GM12878 (cell line): ENCODE measurements around the gene PROX2.

Experiments used
- NRF1 ChIP-seq: conservative IDR thresholded peaks from 2 replicates; pipeline ENCODE4 v1.6.1; 2011; ENCODE audit warnings: mild to moderate bottlenecking, low read depth, low read length, improper control_type of control experiment
- TF ChIP-seq, protein P1 (sequence below): IDR thresholded peaks from 2 replicates; pipeline ENCODE4 v1.6.1; 2011; ENCODE audit warnings: low read depth, low read length, improper control_type of control experiment, borderline replicate concordance

GRCh38 chr14:74906925-74907521 is 31.1 kb upstream of the PROX2 start:
- TF ChIP-seq, protein P1, sequence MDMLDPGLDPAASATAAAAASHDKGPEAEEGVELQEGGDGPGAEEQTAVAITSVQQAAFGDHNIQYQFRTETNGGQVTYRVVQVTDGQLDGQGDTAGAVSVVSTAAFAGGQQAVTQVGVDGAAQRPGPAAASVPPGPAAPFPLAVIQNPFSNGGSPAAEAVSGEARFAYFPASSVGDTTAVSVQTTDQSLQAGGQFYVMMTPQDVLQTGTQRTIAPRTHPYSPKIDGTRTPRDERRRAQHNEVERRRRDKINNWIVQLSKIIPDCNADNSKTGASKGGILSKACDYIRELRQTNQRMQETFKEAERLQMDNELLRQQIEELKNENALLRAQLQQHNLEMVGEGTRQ: no peak
- no peak for TF ChIP-seq NRF1
